Astrocyte (in vitro differentiated cells and primary cell): Measurements from ENCODE around the gene GNMT. TPM values are rescaled to one million over a fixed set of nuclear protein-coding genes. Genes with fewer than 3 reads are reported as not detected.

Source experiments
- DNase-seq: peaks from one replicate; pipeline ENCODE4 v3.0.0-alpha.2; 2010; ENCODE audit warnings: low read depth
- FAIRE-seq: peaks from 2 replicates; lab custom pipeline; 2011; peaks lifted over from hg19 to GRCh38; lab: Jason Lieb, UNC
- H2AFZ ChIP-seq: 2 replicates; pipeline ENCODE4 v1.6.0; 2012; ENCODE audit warnings: low read depth, low read length, inconsistent platforms
- H3K27ac ChIP-seq: 2 replicates; pipeline ENCODE4 v1.5.1; 2011; ENCODE audit warnings: low read depth, low read length, inconsistent platforms
- H3K27me3 ChIP-seq: 2 replicates; pipeline ENCODE4 v1.6.0; 2011; ENCODE audit warnings: low read length, inconsistent platforms; ENCODE audit not compliant: insufficient read depth
- H3K36me3 ChIP-seq: 2 replicates; pipeline ENCODE4 v1.5.1; 2011; ENCODE audit warnings: low read length, inconsistent platforms; ENCODE audit not compliant: insufficient read depth
- H3K4me1 ChIP-seq: 2 replicates; pipeline ENCODE4 v1.5.1; 2011; ENCODE audit warnings: low read length, inconsistent platforms; ENCODE audit not compliant: insufficient read depth
- H3K4me2 ChIP-seq: 2 replicates; pipeline ENCODE4 v1.6.0; 2012; ENCODE audit warnings: low read length, inconsistent platforms
- H3K4me3 ChIP-seq: 2 replicates; pipeline ENCODE4 v1.5.1; 2011; ENCODE audit warnings: low read depth, mild to moderate bottlenecking, low read length, inconsistent platforms; ENCODE audit not compliant: insufficient read depth
- H3K79me2 ChIP-seq: 2 replicates; pipeline ENCODE4 v1.6.0; 2012; ENCODE audit warnings: mild to moderate bottlenecking, low read length, inconsistent platforms; ENCODE audit not compliant: insufficient read depth
- H3K9ac ChIP-seq: 2 replicates; pipeline ENCODE4 v1.6.0; 2012; ENCODE audit warnings: mild to moderate bottlenecking, low read length, inconsistent platforms
- H3K9me3 ChIP-seq: 2 replicates; pipeline ENCODE4 v1.5.1; 2012; ENCODE audit warnings: low read depth, mild to moderate bottlenecking, low read length, inconsistent platforms; ENCODE audit not compliant: insufficient read depth
- H4K20me1 ChIP-seq: 2 replicates; pipeline ENCODE4 v1.6.0; 2012; ENCODE audit warnings: low read length, inconsistent platforms; ENCODE audit not compliant: insufficient read depth
- H3K27ac Mint-ChIP-seq: one replicate; pipeline ENCODE4 v1.8.0; 2021; ENCODE audit warnings: mild to moderate bottlenecking, mixed read lengths; ENCODE audit not compliant: unreplicated experiment
- H3K27me3 Mint-ChIP-seq: one replicate; pipeline ENCODE4 v1.8.0; 2021; ENCODE audit warnings: low read depth, mixed read lengths; ENCODE audit not compliant: unreplicated experiment
- H3K36me3 Mint-ChIP-seq: one replicate; pipeline ENCODE4 v1.8.0; 2021; ENCODE audit warnings: low read depth, mixed read lengths; ENCODE audit not compliant: unreplicated experiment
- H3K4me1 Mint-ChIP-seq: one replicate; pipeline ENCODE4 v1.8.0; 2021; ENCODE audit warnings: low read depth, mixed read lengths; ENCODE audit not compliant: unreplicated experiment
- H3K4me3 Mint-ChIP-seq: one replicate; pipeline ENCODE4 v1.8.0; 2021; ENCODE audit warnings: mild to moderate bottlenecking, moderate library complexity, mixed read lengths; ENCODE audit not compliant: unreplicated experiment
- H3K9me3 Mint-ChIP-seq: one replicate; pipeline ENCODE4 v1.8.0; 2021; ENCODE audit warnings: mild to moderate bottlenecking, mixed read lengths; ENCODE audit not compliant: unreplicated experiment
- CTCF ChIP-seq: IDR thresholded peaks from 2 replicates; pipeline ENCODE4 v1.5.1; 2011; ENCODE audit warnings: low read depth, mild to moderate bottlenecking, inconsistent platforms, low read length, moderate library complexity; ENCODE audit not compliant: insufficient read depth
- EZH2 ChIP-seq: IDR thresholded peaks from 2 replicates; pipeline ENCODE4 v1.6.1; 2012; ENCODE audit warnings: mild to moderate bottlenecking, low read length, inconsistent platforms; ENCODE audit not compliant: insufficient read depth
- total RNA-seq: library from RNA; stranded (reverse); gene quantifications from 2 replicates; pipeline ENCODE4 v1.2.1, GENCODE V29; 2021

Gene GNMT
- total RNA-seq, 1 donor from 2014 or later, result 0.68 TPM

- no peak overlapping the region for H3K27ac ChIP-seq
- H4K20me1 ChIP-seq, result peaks cover 14% of the 10 kb centered on the region
- H3K4me1 Mint-ChIP-seq, result peaks cover 14% of the 10 kb centered on the region
- no peaks in the 10 kb centered on the region for H3K27me3 Mint-ChIP-seq
- TF ChIP-seq EZH2 (no peak), CTCF (no peak)
- H3K4me3 Mint-ChIP-seq, result no peak overlapping the region
- H3K9ac ChIP-seq, result no peak overlapping the region
- H3K4me3 ChIP-seq, result no peak overlapping the region
- no peak overlapping the region for H3K27ac Mint-ChIP-seq
- no peaks in the 10 kb centered on the region for H3K36me3 ChIP-seq
- peaks cover 19% of the 10 kb centered on the region for H3K79me2 ChIP-seq
- H2AFZ ChIP-seq, result no peak overlapping the region
- H3K4me1 ChIP-seq, result peaks cover 9% of the 10 kb centered on the region
- H3K9me3 Mint-ChIP-seq, result no peaks in the 10 kb centered on the region
- DNase-seq (no peak), FAIRE-seq (no peak)
- H3K27me3 ChIP-seq, result no peaks in the 10 kb centered on the region
- no peaks in the 10 kb centered on the region for H3K9me3 ChIP-seq
- peaks cover 14% of the 10 kb centered on the region for H3K36me3 Mint-ChIP-seq
- no peak overlapping the region for H3K4me2 ChIP-seq
Measured at GRCh38 chr6:42973926-42974325, 13.4 kb downstream of the GNMT start.

- Histone ChIP-seq H3K27me3 (no peaks in the 10 kb centered on the region), H2AFZ (no peak overlapping the region), H3K4me1 (peaks cover 16% of the 10 kb centered on the region), H3K4me3 (no peak overlapping the region), H4K20me1 (peaks cover 14% of the 10 kb centered on the region), H3K36me3 (no peaks in the 10 kb centered on the region), H3K79me2 (peaks cover 24% of the 10 kb centered on the region), H3K4me2 (no peak overlapping the region), H3K27ac (no peak overlapping the region), H3K9ac (no peak overlapping the region), H3K9me3 (no peaks in the 10 kb centered on the region)
- H3K36me3 Mint-ChIP-seq, result peaks cover 10% of the 10 kb centered on the region
- no peaks in the 10 kb centered on the region for H3K27me3 Mint-ChIP-seq
- no peak overlapping the region for H3K27ac Mint-ChIP-seq
- H3K4me1 Mint-ChIP-seq, result peaks cover 23% of the 10 kb centered on the region
- H3K4me3 Mint-ChIP-seq, result no peak overlapping the region
- TF ChIP-seq EZH2, result no peak
- no peak for TF ChIP-seq CTCF
- DNase-seq (no peak), FAIRE-seq (no peak)
- H3K9me3 Mint-ChIP-seq, result no peaks in the 10 kb centered on the region
Measured at GRCh38 chr6:42974919-42975505, 14.5 kb downstream of the GNMT start.

- Mint-ChIP-seq H3K27ac (peak overlapping the region; percentile 87), H3K27me3 (no peaks in the 10 kb centered on the region)
Measured at GRCh38 chr6:42978487-42978838, 17.9 kb downstream of the GNMT start.

More at GRCh38 chr6:42978487-42978838, 17.9 kb downstream of the GNMT start:
- no peaks in the 10 kb centered on the region for H3K27me3 ChIP-seq
- peak overlapping the region; percentile 58 for H3K27ac ChIP-seq
- H3K4me3 Mint-ChIP-seq, result peak overlapping the region; percentile 92
- H3K4me2 ChIP-seq, result peak overlapping the region; percentile 94
- peak overlapping the region; percentile 83 for H3K9ac ChIP-seq
- peak overlapping the region; percentile 76 for H3K4me3 ChIP-seq
- DNase-seq, result no peak
- peaks cover 11% of the 10 kb centered on the region for H3K4me1 ChIP-seq
- no peak for FAIRE-seq
- H3K9me3 Mint-ChIP-seq, result no peaks in the 10 kb centered on the region
- peak overlapping the region; percentile 85 for H2AFZ ChIP-seq
- peaks cover 24% of the 10 kb centered on the region for H3K79me2 ChIP-seq
- H3K4me1 Mint-ChIP-seq, result peaks cover 12% of the 10 kb centered on the region
- H4K20me1 ChIP-seq, result peaks cover 11% of the 10 kb centered on the region
- no peaks in the 10 kb centered on the region for H3K36me3 ChIP-seq
- H3K9me3 ChIP-seq, result no peaks in the 10 kb centered on the region
- no peak for TF ChIP-seq EZH2
- no peak for TF ChIP-seq CTCF
- peaks cover 10% of the 10 kb centered on the region for H3K36me3 Mint-ChIP-seq
